ENCODE measurements around the gene IL1RAPL2.

Gene IL1RAPL2

GRCh38 chrX:105331244-105331643 lies 765.2 kb downstream of the IL1RAPL2 start:
- ATAC-seq: no peak
- TF ChIP-seq TOX (CRISPR knock-in tag; IDR thresholded peaks at IDR 0.05; ENCODE audit: borderline replicate concordance): no peak
- no peak for TF ChIP-seq TSHZ2 (CRISPR knock-in tag; IDR thresholded peaks at IDR 0.05)
- no peak for TF ChIP-seq CSDC2 (CRISPR knock-in tag; IDR thresholded peaks at IDR 0.05)
- no peak for TF ChIP-seq ZNF565 (CRISPR knock-in tag; conservative IDR thresholded peaks at IDR 0.05; ENCODE audit: low read depth)
- TF ChIP-seq ZNF70 (CRISPR knock-in tag; IDR thresholded peaks at IDR 0.05): no peak
- TF ChIP-seq ZFP30 (CRISPR knock-in tag; IDR thresholded peaks at IDR 0.05): no peak
- TF ChIP-seq TCF4 (CRISPR knock-in tag; IDR thresholded peaks at IDR 0.05; ENCODE audit: borderline replicate concordance): no peak
- TF ChIP-seq ZC3H10 (CRISPR knock-in tag; IDR thresholded peaks at IDR 0.05): no peak
- TF ChIP-seq PATZ1 (CRISPR knock-in tag; IDR thresholded peaks at IDR 0.05; ENCODE audit: borderline replicate concordance): no peak
- no peak for TF ChIP-seq ZNF8 (CRISPR knock-in tag; IDR thresholded peaks at IDR 0.05)
- no peak for TF ChIP-seq ARNTL (CRISPR knock-in tag; IDR thresholded peaks at IDR 0.05; ENCODE audit: borderline replicate concordance, low read depth)
- TF ChIP-seq OSR1 (CRISPR knock-in tag; IDR thresholded peaks at IDR 0.05): no peak
- TF ChIP-seq ESRRG (CRISPR knock-in tag; IDR thresholded peaks at IDR 0.05): no peak
- TF ChIP-seq RARB (CRISPR knock-in tag; IDR thresholded peaks at IDR 0.05): no peak
- no peak for TF ChIP-seq CSRNP3 (CRISPR knock-in tag; IDR thresholded peaks at IDR 0.05)
- TF ChIP-seq POU6F1 (CRISPR knock-in tag; IDR thresholded peaks at IDR 0.05; ENCODE audit: borderline replicate concordance, low read depth): no peak

GRCh38 chrX:105347373-105347772 lies 781.4 kb downstream of the IL1RAPL2 start:
- TF ChIP-seq ZNF8 (CRISPR knock-in tag; IDR thresholded peaks at IDR 0.05) (no peak), ZC3H10 (CRISPR knock-in tag; IDR thresholded peaks at IDR 0.05) (no peak), TCF4 (CRISPR knock-in tag; IDR thresholded peaks at IDR 0.05; ENCODE audit: borderline replicate concordance) (no peak), CSRNP3 (CRISPR knock-in tag; IDR thresholded peaks at IDR 0.05) (no peak), TOX (CRISPR knock-in tag; IDR thresholded peaks at IDR 0.05; ENCODE audit: borderline replicate concordance) (no peak), ARNTL (CRISPR knock-in tag; IDR thresholded peaks at IDR 0.05; ENCODE audit: borderline replicate concordance, low read depth) (no peak)
- ATAC-seq: no peak

- ATAC-seq: no peak
Observed at GRCh38 chrX:105349476-105349875, 783.5 kb downstream of the IL1RAPL2 start.

More at GRCh38 chrX:105349476-105349875, 783.5 kb downstream of the IL1RAPL2 start:
- TF ChIP-seq ISL1 (CRISPR knock-in tag; IDR thresholded peaks at IDR 0.05) (no peak), TSHZ2 (CRISPR knock-in tag; IDR thresholded peaks at IDR 0.05) (no peak), ZC3H10 (CRISPR knock-in tag; IDR thresholded peaks at IDR 0.05) (no peak), CSRNP3 (CRISPR knock-in tag; IDR thresholded peaks at IDR 0.05) (no peak), ZFP3 (CRISPR knock-in tag; IDR thresholded peaks at IDR 0.05) (no peak), ESRRG (CRISPR knock-in tag; IDR thresholded peaks at IDR 0.05) (no peak), ZFP30 (CRISPR knock-in tag; IDR thresholded peaks at IDR 0.05) (no peak), ZNF565 (CRISPR knock-in tag; conservative IDR thresholded peaks at IDR 0.05; ENCODE audit: low read depth) (no peak), PPARA (CRISPR knock-in tag; IDR thresholded peaks at IDR 0.05; ENCODE audit: borderline replicate concordance) (no peak)
